Measurements from ENCODE around the gene SSB.

The SSB gene

GRCh38 chr2:169822036-169822435 is 23.4 kb downstream of the SSB start:
- TF ChIP-seq CTCF (IDR thresholded peaks at IDR 0.05; ENCODE audit: insufficient read depth, low read depth, low read length, missing control alignments) = no peak
- no peak for DNase-seq (ENCODE audit: low read depth)
- H3K4me3 ChIP-seq (ENCODE audit: low read length) = no peak overlapping the region

- TF ChIP-seq CTCF (IDR thresholded peaks at IDR 0.05; ENCODE audit: insufficient read depth, low read depth, low read length, missing control alignments) = no peak
- peak overlapping the region; percentile 60 for H3K4me3 ChIP-seq (ENCODE audit: low read length)
- DNase-seq (ENCODE audit: low read depth) = no peak
Observed at GRCh38 chr2:169822785-169823392, 24.2 kb downstream of the SSB start.

- peak; percentile 48 for DNase-seq (ENCODE audit: low read depth)
- peak overlapping the region; percentile 60 for H3K4me3 ChIP-seq (ENCODE audit: low read length)
- TF ChIP-seq CTCF (IDR thresholded peaks at IDR 0.05; ENCODE audit: insufficient read depth, low read depth, low read length, missing control alignments) = no peak
Observed at GRCh38 chr2:169823996-169824372, 25.3 kb downstream of the SSB start.

GRCh38 chr2:169824373-169825333 is 26.0 kb downstream of the SSB start, which contains the start of gene METTL5:
METTL5 (minus strand) TSS chr2:169824905; CDS start chr2:169824597, 308 bp downstream.
- TF ChIP-seq CTCF (IDR thresholded peaks at IDR 0.05; ENCODE audit: insufficient read depth, low read depth, low read length, missing control alignments) = peak; percentile 64

GRCh38 chr2:169827272-169828140 is 28.8 kb downstream of the SSB start, which contains the start of gene UBR3:
UBR3 (plus strand) TSS chr2:169827454; CDS start chr2:169827508, 54 bp downstream.
- no peak for TF ChIP-seq CTCF (IDR thresholded peaks at IDR 0.05; ENCODE audit: insufficient read depth, low read depth, low read length, missing control alignments)
- peak; percentile 94 for DNase-seq (ENCODE audit: low read depth)
- H3K4me3 ChIP-seq (ENCODE audit: low read length) = peak within 1 kb of the TSS; percentile 76

More at GRCh38 chr2:169824373-169825333, 26.0 kb downstream of the SSB start, which contains the start of gene METTL5:
- H3K4me3 ChIP-seq (ENCODE audit: low read length) = peak within 1 kb of the TSS; percentile 60
- DNase-seq (ENCODE audit: low read depth) = peak; percentile 80

- peak overlapping the region; percentile 76 for H3K4me3 ChIP-seq (ENCODE audit: low read length)
- peak; percentile 74 for DNase-seq (ENCODE audit: low read depth)
- TF ChIP-seq CTCF (IDR thresholded peaks at IDR 0.05; ENCODE audit: insufficient read depth, low read depth, low read length, missing control alignments) = no peak
Observed at GRCh38 chr2:169828141-169828811, 29.6 kb downstream of the SSB start.
